RPMI7951 (cell line): ENCODE results near the gene FBXL19. TPM values are rescaled to one million over a fixed set of nuclear protein-coding genes. Genes with fewer than 3 reads are reported as not detected.
"Not testable (repeated sequence)": the region's sequence is repeated elsewhere in the genome, so short reads cannot be mapped to it uniquely, and the experiment has no call there.

ENCODE experiments used
- DNase-seq: peaks from one replicate; pipeline ENCODE4 v3.0.0-alpha.2; 2012; ENCODE audit warnings: low read depth
- total RNA-seq: library from RNA; depleted of rRNA; stranded (reverse); fragments of >200 nt; shearing (Covaris generic); gene quantifications from 2 replicates; pipeline ENCODE4 v1.2.3, GENCODE V29; 2014; rRNA removed

FBXL19 gene, protein sequence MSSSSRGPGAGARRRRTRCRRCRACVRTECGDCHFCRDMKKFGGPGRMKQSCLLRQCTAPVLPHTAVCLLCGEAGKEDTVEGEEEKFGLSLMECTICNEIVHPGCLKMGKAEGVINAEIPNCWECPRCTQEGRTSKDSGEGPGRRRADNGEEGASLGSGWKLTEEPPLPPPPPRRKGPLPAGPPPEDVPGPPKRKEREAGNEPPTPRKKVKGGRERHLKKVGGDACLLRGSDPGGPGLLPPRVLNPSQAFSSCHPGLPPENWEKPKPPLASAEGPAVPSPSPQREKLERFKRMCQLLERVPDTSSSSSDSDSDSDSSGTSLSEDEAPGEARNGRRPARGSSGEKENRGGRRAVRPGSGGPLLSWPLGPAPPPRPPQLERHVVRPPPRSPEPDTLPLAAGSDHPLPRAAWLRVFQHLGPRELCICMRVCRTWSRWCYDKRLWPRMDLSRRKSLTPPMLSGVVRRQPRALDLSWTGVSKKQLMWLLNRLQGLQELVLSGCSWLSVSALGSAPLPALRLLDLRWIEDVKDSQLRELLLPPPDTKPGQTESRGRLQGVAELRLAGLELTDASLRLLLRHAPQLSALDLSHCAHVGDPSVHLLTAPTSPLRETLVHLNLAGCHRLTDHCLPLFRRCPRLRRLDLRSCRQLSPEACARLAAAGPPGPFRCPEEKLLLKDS
- 3.7 and 8.1 TPM in 2 replicates for total RNA-seq

DNA sequence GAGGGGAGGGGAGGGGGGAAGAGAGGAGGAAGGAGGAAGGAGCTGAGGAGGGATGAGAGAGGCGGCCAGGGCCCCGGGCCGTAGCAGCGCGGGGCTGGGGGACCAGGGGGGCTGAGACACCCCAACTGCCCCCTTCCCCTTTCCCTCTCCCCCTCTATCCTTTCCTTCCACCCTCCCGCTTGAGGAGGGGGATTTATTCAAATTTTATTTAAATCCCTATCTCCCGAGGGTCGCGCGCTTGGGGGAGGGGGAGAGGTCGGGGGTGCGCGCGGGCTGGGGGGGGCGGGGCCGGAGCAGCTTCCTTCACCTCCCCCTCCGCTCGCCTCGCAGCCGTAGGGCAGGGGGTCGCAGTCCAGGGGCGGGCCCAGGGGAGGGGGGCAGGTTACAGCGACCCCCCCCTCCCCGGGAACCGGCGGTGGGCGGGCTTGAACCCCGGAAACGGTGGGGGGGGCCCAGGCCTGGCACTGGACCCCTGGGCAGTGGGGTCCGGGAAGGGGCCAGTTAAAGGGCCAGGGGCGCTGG is at the start of gene FBXL19:
Gene FBXL19 (plus strand): TSS at position 19 of the 522 bp plus-strand sequence. CDS start 2,183 bp downstream, outside the sequence.
- DNase-seq = no peak

DNA sequence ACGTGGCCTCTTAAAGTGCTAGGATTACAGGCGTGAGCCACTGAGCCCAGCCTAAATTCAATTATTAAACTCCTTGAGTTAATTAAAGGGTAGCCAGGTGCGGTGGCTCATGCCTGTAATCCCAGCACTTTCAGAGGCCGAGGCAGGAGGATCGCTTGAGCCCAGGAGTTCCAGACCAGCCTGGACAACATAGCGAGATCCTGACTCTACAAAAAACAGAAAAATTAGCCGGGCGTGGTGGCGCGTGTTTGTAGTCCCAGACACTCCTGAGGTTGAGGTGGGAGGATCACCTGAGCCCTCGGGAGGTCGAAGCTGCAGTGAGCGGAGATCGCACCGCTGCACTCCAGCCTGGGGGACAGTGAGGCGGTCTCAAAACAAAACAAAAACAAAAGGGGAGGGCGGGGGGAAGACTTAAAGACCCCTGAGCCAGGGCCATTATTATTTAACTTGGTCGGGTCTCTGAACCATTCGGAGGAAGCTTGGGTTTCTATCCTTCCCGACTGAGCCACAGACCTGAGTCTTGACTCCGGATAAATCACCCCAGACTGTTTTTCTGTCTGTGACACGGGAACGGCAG is 49.0 kb upstream of the FBXL19 start:
- DNase-seq = no peak

DNA sequence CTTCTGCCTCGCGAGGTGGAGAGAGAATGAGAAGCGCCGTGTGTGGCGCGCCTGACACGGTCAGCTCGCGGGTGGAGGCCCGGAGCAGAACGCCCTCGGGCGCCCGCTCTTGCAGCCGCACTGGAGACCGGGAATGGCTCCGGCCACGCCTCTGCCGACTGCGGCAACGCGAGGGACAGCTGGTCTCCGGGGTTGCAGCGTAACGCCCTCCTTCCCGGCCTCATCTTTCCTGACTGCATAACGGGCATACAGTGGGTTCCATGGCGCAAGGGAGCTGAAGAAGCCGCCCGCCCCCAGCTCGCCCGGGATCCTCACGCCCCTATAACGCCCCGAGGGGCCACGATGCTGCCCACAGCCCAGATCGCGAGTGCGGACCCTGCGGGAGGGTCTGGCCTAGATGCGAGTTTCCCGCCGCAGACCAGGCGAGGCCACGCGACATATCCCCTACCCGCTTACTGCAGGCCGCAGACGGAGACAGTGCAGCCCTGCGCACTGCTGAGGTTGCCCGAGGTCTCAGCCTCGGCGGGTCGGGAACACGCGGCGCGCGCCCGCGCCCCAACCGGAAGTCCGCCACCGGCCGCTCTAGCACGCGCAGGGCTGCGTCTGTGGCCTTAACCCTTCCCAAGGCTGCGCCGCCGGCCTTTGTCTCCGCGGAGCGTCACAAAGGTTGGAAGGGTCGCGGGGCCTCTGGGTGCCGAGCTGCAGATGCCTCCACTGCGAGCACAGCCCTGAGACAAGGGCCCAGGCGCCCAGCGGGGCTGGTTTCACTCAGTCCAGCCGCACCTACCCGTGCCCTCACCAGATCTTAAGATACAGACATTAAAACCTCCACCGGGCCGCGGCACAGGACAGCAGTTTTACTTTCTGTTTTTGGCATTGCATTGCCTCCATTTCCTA is 48.3 kb upstream of the FBXL19 start:
- peak; percentile 87 for DNase-seq

DNA sequence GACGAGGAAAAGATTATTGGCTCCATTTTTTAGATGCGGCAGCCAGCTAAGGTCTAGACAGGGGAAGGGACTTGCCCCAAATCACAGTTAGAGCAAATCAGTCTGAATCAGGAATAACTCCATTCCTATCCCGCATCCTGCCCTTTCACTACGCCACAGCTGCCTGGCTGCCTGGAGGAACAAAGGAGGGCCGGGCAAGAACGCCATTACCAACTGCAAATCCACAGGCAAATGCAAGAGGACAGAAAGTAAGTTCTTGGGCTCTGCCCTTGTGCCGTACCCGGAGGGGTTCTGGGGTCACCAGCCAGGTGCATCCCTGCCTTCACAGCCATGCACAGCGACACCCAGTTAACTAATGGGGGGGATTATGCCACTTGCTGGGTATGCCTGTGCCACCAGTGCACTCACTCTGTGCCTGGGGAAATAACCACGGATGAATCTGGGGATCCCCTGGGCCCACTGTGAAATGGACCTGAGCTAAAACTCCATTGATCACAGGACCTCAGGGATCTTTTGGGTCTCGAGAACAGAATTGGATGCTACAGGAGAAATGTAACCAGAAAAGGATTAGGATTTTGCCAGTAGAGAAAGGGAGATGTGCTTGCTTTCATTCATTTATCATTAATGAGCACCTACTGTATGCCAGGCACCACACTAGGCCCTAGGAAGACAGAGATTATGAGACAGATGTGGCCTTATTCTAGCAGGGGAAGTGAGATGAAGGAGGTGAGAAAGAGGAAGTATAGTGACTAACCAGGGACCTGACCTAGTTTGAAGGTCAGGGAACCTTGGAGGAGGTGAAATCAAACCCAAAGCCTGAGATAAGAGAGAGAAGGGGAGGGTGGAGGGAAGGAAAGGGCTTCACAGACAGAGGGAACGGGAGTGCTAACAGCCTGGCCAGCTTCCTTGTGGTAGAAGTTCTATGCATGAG is 47.2 kb upstream of the FBXL19 start:
- DNase-seq = no peak

DNA sequence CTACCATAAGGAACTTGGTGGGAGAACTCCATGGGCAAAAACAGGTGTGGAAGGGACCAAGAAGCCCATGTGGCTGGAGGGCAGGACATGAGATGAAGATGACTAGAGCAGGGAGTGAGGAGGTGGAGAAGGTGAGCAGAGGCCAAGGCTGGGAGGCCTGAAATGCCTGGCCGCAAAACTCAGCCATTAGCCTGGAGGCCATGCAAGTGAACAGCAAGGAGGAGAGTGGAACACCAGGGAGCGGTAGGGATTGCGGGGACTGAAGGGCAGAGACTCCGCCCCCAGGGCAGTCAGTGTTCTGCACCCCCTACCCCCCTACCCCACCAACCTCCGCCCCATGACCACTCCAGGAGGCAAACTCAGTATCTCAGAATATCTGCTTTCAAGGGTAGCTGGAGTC is 46.5 kb upstream of the FBXL19 start:
- no peak for DNase-seq

DNA sequence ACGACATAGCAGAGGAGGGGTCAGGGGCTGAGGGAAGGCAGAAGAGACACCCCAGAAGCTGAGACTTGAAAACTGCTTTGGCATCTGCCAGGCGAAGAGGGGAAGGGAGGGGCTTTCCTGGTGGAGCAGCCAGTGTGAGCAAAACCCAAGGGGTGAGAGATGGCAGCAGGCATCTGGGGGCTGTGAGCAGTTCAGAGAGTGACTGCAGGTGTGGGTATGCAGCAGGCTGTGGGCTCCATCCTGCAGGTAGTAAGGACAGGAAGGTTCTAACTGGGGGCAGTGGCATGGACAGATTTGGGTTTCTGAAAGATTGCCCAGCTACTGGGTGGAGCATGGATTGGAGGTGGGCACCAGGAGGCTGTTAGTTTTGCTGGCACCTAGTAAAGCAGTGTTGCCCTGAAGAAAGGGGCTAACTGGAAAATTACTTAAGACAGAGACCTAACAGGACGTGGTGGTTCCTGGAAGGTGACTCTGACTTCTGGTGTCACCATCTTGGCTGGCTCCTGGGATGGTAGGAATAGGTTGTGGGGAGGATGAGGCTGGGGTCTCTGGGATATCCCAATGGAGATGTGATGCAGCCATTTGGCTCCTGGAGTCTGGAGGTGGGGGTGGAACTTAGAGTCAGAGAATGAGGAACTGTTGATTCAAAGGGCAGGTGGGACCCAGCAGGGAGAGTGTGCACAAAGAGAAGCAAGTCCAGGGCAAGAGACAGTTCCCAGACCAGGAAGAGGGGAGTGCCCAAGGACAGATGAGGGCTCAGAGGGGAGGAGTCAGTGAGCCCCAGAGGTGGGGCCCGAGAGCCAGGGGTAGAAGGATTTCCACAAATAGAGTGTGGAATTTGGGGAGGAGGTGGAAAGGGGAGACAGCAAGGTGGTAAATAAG is 40.7 kb upstream of the FBXL19 start:
- no peak for DNase-seq

DNA sequence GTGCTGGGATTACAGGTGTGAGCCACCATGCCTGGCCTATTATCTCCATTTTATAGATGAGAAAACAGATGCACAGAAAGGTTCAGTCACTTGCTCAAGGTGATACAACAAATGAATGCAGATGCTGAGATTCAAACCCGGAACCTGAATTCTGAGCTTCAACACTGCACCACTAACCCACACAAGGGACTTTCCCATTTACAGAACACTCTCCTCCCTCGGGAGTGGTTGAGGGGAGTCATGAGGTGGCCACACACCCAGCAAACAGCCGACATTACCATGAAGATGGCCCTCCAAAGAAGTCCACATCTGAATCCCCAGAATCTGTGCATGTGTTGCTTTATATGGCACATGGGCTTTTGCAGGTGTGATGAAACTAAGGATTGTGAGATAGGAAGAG is 38.6 kb upstream of the FBXL19 start:
- DNase-seq = no peak

DNA sequence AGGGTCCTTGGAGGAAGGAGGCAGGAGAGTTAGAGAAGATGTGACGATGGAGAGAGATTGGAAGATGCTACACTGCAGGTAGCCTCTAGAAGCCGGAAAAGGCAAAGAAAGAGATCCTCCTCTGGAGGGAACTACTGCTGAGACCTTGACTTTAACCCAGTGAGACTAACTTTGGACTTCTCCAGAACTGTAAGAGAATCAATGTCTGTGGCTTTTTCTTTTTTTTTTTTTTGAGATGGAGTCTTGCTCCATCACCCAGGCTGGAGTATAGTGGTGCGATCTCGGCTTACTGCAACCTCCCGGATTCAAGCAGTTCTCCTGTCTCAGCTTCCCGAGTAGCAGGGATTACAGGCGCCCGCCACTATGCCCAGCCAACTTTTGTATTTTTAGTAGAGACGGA is 38.2 kb upstream of the FBXL19 start:
- no peak for DNase-seq

DNA sequence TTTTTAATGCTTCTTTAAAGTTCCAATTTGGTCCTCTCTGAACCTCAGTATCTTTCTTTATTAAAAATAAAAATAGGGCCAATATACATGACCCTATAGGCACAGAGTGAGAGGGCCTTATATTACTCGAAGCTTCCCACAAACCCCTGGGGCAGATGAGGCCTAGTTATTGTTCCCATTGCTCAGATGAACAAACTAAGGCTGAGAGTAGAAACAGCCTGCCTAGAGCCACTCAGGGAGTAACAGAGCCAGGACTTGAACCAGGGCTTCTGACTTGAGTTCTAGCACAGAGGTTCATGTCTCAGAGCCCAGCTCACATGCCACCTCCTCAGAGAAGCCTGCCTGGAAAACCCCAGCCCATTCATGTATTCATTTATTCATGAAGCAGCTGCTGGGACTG is 37.2 kb upstream of the FBXL19 start:
- no peak for DNase-seq

DNA sequence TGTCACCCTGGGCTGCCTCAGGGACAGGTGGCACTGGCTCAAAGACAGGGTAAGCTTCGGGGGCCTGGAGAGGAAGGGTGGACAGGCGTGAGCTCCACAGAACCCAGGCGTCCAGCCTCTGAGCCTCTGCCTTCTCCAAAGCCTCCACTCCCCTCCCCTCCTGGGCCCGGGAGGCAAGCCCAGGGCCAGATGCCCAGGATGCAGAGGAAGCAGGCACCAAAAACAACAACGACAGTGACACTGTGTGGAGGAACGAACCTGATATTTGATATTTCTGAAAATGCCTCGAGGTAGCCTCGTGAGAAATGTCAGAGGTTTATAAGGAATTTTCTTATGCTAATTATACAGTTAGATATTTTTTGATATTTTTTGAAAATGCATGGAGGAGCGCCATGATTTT is 35.4 kb upstream of the FBXL19 start:
- DNase-seq = no peak

DNA sequence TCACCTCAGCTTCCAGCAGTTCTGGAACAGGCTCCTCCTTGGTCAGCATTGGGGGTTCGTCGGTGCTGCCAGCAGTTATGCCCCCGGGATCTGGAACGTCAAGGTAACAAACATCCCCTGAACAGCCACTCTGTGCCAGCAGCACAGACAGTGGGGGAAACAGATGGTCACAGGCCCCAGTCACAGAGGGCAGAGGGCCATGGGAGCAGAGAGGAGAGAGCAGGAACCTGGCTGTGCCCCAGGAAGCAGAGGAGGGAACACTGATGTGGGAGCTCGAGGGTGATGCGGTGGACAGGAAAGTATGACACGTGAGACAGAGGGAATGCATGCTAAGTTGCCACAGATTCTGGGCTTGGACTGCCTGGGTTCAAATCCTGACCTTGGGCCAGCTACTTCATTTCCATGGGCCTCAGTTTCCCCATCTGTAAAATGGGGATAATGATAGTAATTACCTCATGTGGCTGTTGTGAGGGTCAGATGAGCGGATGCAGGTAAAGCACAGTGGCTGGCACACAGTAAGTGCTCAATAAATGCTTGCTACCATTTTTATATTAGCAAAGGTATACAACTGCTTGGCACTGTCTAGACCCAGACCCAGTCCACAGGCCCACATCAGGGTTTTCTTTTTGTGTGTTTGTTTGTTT is 34.4 kb upstream of the FBXL19 start:
- DNase-seq = no peak

DNA sequence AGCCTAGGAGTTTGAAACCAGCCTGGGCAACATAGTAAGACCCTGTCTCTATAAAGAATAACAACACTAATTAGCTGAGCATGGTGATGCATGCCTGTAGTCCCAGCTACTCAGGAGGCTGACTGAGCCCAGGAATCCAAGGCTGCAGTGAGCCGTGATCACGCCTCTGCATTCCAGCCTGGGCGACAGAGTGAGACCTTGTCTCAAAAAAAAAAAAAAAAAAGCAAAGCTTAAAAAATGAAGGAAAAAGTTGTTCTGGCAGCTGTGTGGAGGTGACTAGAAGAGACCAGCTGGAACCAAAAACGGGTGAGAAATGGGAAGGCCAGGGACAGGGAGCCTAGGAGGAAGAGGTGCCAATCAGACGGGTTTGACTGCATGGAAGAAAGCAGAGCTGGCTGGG is 33.7 kb upstream of the FBXL19 start:
- DNase-seq = no peak

DNA sequence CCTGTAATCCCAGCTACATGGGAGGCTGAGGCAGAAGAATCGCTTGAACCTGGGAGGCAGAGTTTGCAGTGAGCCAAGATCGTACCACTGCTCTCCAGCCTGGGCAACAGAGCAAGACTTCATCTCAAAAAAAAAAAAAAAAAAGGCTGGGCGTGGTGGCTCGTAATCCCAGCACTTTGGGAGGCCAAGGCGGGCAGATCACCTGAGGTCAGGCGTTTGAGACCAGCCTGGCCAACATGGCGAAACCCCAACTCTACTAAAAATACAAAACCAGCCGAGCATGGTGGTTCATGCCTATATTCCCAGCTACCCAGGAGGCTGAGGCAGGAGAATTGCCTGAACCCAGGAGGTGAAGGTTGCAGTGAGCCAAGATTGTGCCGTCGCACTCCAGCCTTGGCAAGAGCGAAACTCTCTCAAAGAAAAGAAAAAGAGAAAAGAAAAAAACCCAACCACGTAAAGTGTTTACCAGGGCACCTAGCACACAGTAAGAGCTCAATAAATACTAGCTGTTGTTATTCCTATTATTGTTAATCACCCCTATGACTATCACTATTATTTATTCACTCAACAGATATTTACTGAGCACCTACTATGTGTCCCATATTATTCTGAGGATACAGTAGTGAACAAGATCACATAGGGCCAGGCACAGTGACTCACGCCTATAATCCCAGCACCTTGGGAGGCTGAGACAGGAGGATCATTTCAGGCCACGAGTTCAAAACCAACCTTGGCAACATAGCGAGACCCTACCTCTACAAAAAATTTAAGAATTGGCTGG is 32.1 kb upstream of the FBXL19 start:
- DNase-seq = not testable (repeated sequence)

DNA sequence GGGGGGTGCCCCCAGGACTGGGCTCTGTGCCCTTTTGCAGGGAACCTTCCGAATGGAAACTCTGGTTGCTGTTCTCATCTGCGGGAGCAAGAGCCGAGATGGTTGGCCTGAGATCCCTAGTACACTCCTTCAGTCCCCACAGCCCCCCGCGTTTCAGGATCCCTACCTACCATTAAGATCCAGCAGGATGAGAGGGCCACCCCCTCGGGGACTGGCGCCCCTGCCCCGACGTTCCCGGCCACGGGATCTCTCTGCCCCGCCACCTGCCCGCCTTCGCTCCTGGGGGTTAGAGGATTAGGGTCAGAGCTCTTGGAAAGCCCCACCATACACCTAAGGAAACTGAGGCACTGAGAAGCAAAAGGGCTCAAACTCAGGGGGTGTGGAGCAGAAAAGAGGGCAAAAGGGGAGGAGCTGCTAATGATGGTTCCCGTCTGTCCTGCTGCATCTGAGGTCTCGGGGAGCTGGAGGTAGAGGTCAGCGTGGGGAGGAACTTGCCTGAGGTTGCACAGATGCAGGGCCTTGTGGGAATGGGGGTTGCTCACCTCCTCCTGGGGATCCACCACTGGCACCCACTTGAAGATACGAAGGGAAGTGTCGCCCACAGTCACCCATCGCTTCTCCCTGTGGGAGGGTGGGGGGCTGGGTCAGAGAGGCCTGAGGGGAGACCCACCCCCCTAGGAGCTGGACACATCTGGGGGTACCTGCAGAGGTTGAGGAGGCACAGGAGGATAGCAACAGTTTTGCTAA is 30.5 kb upstream of the FBXL19 start:
- no peak for DNase-seq

DNA sequence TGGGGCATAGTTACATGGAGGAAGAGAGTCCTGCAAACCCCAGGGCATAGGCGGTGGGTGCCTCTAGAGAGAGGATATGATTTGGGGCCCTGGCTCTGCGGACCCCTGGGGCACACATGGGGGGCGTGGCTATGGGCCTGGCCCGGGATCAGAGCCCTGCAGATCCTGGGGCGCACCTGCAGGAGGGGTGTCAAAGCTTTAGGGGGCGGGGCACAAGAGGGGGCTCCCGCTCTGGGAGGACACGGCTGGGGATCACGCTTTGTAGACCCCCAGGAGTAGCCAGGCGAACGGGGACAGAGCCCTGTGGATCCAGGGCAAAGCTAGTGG is 30.0 kb upstream of the FBXL19 start:
- no peak for DNase-seq

DNA sequence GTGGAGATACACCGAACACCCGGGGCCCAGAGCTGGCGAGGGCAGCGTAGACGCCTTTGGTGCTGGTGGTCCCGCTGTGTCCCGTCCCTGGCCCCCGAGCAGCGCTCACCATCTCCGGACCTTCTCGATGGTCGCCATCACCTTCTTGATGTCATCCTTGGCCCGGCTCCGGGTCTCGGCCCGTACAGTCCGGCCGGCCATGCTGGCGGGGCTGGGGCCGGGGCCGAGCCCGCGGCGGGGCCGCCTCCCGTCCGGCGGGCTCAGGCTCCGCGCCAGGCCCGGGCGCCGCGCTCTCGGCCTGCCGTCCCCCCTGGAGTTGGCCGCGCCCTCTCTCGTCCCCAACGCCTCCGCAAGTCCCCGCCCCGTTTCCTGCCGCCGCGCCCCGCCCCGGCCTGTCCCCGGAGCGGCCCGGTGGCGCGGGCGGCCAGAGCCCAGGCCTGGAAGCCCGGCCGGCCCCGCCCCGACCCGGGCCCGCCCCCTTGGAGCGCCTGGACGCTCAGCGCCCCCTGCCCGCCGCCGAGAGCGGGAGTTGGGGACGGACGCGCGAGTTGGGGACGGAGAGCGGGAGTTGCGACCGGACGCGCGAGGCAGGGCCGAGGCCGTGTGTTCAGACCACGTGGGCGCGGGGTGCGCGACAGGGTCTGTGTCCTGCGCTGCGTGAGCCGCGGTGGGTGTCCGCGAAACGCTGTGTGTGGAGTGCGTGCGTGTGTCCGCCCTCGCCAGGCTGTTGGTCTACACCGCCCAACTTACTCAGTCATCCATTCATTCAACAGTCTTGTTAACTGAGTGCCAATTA is 29.4 kb upstream of the FBXL19 start, which contains the start of gene BCL7C:
Gene BCL7C (minus strand): TSS at position 334 of the 796 bp plus-strand sequence. CDS start 133 bp downstream, at position 201.
- DNase-seq = peak; percentile 88
